ENCODE data around the gene ZRSR2. TPM values are rescaled to one million over a fixed set of nuclear protein-coding genes. Genes with fewer than 3 reads are reported as not detected.
A peak's percentile ranks its signal among the peaks of the same experiment; 100 is the strongest.

The ZRSR2 gene
- total and polyA plus RNA-seq, 2 of the 13 experiments (the other 11 are each of a cell fraction or from before 2014, with no cell fraction given): 3.6 to 4.9 TPM

DNA sequence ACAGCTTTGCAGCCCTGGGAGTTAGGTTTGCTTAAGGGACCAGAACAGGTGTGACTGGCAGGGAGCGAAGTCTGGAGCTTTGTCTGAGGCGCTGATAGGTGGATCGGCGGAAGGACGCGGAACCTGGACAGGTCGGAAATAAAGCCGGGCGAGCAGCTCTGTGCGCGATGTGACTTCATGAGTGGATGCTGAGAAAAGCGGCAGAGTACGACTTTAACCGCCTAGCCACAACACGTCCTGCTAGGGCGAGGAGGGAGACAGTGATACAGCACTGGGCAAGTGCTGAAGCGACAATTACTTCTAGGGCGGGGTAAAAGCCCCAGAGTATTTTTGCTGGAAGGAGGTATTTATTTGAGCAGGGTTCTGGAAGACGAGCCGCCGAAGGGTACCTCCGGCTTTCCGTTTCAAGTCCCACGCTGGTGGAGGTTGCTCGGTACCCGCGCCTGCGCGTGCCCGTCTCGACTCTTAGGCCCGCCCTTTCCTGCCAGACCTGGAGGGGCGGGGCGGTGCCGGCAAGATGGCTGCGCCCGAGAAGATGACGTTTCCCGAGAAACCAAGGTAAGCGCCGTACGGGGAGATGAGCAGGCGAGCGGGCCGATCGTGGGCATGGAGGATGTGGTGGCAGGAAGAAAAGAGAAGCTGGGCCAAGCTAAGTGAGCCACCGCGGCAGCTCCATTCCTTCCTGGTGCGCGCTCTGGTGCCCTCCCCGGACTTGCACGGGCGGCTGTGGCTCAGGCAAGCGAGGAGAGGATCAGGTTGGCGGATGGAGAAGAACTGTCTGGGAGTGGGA is at the start of gene ZRSR2 (continued):
- TF ChIP-seq, protein P1, sequence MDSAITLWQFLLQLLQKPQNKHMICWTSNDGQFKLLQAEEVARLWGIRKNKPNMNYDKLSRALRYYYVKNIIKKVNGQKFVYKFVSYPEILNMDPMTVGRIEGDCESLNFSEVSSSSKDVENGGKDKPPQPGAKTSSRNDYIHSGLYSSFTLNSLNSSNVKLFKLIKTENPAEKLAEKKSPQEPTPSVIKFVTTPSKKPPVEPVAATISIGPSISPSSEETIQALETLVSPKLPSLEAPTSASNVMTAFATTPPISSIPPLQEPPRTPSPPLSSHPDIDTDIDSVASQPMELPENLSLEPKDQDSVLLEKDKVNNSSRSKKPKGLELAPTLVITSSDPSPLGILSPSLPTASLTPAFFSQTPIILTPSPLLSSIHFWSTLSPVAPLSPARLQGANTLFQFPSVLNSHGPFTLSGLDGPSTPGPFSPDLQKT (CRISPR knock-in tag; IDR thresholded peaks at IDR 0.05; ENCODE audit: borderline replicate concordance): no peak
- TF ChIP-seq ZNF235 (CRISPR knock-in tag; IDR thresholded peaks at IDR 0.05; ENCODE audit: borderline replicate concordance) (no peak), KMT2B (CRISPR knock-in tag; IDR thresholded peaks at IDR 0.05) (0 out of 2 replicates have a peak, but pooled peaks have one; percentile 45), POGZ (CRISPR knock-in tag; IDR thresholded peaks at IDR 0.05) (peak; percentile 46; the same call in 1 of the 2 replicates), AGO2 (optimal IDR thresholded peaks at IDR 0.05; ENCODE audit: low read depth, low read length) (peak; percentile 33), ZNF746 (CRISPR knock-in tag; IDR thresholded peaks at IDR 0.05) (no peak), SP4 (CRISPR knock-in tag; IDR thresholded peaks at IDR 0.05) (peak; percentile 54; the same call in 1 of the 2 replicates), NKX3-1 (CRISPR knock-in tag; IDR thresholded peaks at IDR 0.05) (no peak), ZSCAN22 (CRISPR knock-in tag; IDR thresholded peaks at IDR 0.05) (no peak), SYNCRIP (IDR thresholded peaks at IDR 0.05; ENCODE audit: insufficient read depth, low read depth, low read length) (no peak), SAP130 (CRISPR knock-in tag; IDR thresholded peaks at IDR 0.05; ENCODE audit: low read depth) (peak; percentile 59), ZNF354B (CRISPR knock-in tag; IDR thresholded peaks at IDR 0.05) (no peak), RNF2 (conservative IDR thresholded peaks at IDR 0.05; ENCODE audit: low read depth) (no peak), KMT2A (CRISPR knock-in tag; IDR thresholded peaks at IDR 0.05) (peak; percentile 54; the same call in 1 of the 2 replicates), POLR2AphosphoS5 (IDR thresholded peaks at IDR 0.05; ENCODE audit: low read depth, low read length) (peak; percentile 70), RFX3 (CRISPR knock-in tag; IDR thresholded peaks at IDR 0.05) (no peak)
- TF ChIP-seq, protein P2, sequence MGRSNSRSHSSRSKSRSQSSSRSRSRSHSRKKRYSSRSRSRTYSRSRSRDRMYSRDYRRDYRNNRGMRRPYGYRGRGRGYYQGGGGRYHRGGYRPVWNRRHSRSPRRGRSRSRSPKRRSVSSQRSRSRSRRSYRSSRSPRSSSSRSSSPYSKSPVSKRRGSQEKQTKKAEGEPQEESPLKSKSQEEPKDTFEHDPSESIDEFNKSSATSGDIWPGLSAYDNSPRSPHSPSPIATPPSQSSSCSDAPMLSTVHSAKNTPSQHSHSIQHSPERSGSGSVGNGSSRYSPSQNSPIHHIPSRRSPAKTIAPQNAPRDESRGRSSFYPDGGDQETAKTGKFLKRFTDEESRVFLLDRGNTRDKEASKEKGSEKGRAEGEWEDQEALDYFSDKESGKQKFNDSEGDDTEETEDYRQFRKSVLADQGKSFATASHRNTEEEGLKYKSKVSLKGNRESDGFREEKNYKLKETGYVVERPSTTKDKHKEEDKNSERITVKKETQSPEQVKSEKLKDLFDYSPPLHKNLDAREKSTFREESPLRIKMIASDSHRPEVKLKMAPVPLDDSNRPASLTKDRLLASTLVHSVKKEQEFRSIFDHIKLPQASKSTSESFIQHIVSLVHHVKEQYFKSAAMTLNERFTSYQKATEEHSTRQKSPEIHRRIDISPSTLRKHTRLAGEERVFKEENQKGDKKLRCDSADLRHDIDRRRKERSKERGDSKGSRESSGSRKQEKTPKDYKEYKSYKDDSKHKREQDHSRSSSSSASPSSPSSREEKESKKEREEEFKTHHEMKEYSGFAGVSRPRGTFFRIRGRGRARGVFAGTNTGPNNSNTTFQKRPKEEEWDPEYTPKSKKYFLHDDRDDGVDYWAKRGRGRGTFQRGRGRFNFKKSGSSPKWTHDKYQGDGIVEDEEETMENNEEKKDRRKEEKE (IDR thresholded peaks at IDR 0.05): no peak
- TF ChIP-seq, protein P3, sequence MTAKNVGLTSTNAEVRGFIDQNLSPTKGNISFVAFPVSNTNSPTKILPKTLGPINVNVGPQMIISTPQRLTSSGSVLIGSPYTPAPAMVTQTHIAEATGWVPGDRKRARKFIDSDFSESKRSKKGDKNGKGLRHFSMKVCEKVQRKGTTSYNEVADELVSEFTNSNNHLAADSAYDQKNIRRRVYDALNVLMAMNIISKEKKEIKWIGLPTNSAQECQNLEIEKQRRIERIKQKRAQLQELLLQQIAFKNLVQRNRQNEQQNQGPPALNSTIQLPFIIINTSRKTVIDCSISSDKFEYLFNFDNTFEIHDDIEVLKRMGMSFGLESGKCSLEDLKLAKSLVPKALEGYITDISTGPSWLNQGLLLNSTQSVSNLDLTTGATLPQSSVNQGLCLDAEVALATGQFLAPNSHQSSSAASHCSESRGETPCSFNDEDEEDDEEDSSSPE (CRISPR knock-in tag; IDR thresholded peaks at IDR 0.05): no peak
- TF ChIP-seq, protein P4, sequence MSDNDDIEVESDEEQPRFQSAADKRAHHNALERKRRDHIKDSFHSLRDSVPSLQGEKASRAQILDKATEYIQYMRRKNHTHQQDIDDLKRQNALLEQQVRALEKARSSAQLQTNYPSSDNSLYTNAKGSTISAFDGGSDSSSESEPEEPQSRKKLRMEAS (IDR thresholded peaks at IDR 0.05): no peak
- TF ChIP-seq, protein P5, sequence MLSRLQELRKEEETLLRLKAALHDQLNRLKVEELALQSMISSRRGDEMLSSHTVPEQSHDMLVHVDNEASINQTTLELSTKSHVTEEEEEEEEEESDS (CRISPR knock-in tag; IDR thresholded peaks at IDR 0.05; ENCODE audit: borderline replicate concordance): no peak
- TF ChIP-seq, protein P6, sequence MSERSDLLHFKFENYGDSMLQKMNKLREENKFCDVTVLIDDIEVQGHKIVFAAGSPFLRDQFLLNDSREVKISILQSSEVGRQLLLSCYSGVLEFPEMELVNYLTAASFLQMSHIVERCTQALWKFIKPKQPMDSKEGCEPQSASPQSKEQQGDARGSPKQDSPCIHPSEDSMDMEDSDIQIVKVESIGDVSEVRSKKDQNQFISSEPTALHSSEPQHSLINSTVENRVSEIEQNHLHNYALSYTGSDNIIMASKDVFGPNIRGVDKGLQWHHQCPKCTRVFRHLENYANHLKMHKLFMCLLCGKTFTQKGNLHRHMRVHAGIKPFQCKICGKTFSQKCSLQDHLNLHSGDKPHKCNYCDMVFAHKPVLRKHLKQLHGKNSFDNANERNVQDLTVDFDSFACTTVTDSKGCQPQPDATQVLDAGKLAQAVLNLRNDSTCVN (CRISPR knock-in tag; IDR thresholded peaks at IDR 0.05; ENCODE audit: borderline replicate concordance): no peak
- TF ChIP-seq, protein P7, sequence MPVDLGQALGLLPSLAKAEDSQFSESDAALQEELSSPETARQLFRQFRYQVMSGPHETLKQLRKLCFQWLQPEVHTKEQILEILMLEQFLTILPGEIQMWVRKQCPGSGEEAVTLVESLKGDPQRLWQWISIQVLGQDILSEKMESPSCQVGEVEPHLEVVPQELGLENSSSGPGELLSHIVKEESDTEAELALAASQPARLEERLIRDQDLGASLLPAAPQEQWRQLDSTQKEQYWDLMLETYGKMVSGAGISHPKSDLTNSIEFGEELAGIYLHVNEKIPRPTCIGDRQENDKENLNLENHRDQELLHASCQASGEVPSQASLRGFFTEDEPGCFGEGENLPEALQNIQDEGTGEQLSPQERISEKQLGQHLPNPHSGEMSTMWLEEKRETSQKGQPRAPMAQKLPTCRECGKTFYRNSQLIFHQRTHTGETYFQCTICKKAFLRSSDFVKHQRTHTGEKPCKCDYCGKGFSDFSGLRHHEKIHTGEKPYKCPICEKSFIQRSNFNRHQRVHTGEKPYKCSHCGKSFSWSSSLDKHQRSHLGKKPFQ (CRISPR knock-in tag; IDR thresholded peaks at IDR 0.05; ENCODE audit: insufficient replicate concordance): no peak

All from HepG2 (cell line).